ENCODE data around the gene TIMD4. TPM values are rescaled to one million over a fixed set of nuclear protein-coding genes. Genes with fewer than 3 reads are reported as not detected.
A peak's percentile ranks its signal among the peaks of the same experiment; 100 is the strongest.

Gene TIMD4
- total RNA-seq (2022) = not detected in 2 replicates
- percentile 20 among the genes with signal in this experiment for Bru-seq, nascent RNA
- BruChase-seq, experiment 1, labeled RNA remaining after a 6-hour chase = percentile 29 among the genes with signal in this experiment
- percentile 27 among the genes with signal in this experiment for BruChase-seq, experiment 2, labeled RNA remaining after a 2-hour chase
- long read RNA-seq = 0 reads

DNA sequence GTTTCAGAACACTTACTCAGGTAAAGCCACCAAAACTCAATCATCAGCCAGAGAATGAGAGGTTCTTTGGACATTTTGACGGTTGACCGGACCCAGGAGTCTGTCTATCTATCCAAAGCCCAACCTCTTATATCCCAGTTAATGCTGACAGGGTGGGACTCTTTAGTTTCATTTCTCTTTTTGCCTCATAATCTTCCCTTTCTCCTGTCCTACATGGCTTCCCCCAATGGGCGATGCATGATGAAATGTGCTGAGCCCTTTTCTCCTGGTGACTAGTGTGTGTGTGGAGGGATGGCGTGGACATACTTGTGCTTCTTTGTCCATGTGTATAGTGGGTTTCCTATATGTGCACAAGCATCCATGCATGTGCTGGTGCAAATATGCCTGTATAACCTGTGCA is at the start of gene TIMD4:
TSS of gene TIMD4 (minus strand) at position 102 of the 400 bp plus-strand sequence. CDS start at position 74, 28 bp downstream.
- no peak within 1 kb of the TSS for H3K27ac Mint-ChIP-seq (ENCODE audit: unreplicated experiment)
- H3K27me3 Mint-ChIP-seq (ENCODE audit: unreplicated experiment) = no peaks in the 10 kb centered on the region
- H3K9me3 Mint-ChIP-seq (ENCODE audit: low read depth, unreplicated experiment) = peaks cover 6% of the 10 kb centered on the region
- no TSS peak for BruUV-seq (replicated peaks)
- TF ChIP-seq CTCF (IDR thresholded peaks at IDR 0.05; ENCODE audit: unreplicated experiment) = no peak
- intact Hi-C loops (cut with micrococcal nuclease; ENCODE audit: unreplicated experiment) = no loop called here
- H3K4me1 Mint-ChIP-seq (ENCODE audit: low read depth, unreplicated experiment) = no peaks in the 10 kb centered on the region
- CTCF ChIA-PET = no interaction called here
- no peaks in the 10 kb centered on the region for H3K36me3 Mint-ChIP-seq (ENCODE audit: insufficient read depth, unreplicated experiment)
- DNase-seq = no peak
- no peak within 1 kb of the TSS for H3K4me3 Mint-ChIP-seq (ENCODE audit: low read depth, unreplicated experiment)

GRCh38 chr5:157006262-157006661 is 43.2 kb upstream of the TIMD4 start:
- H3K4me1 Mint-ChIP-seq (ENCODE audit: low read depth, unreplicated experiment) = peaks cover 14% of the 10 kb centered on the region

DNA sequence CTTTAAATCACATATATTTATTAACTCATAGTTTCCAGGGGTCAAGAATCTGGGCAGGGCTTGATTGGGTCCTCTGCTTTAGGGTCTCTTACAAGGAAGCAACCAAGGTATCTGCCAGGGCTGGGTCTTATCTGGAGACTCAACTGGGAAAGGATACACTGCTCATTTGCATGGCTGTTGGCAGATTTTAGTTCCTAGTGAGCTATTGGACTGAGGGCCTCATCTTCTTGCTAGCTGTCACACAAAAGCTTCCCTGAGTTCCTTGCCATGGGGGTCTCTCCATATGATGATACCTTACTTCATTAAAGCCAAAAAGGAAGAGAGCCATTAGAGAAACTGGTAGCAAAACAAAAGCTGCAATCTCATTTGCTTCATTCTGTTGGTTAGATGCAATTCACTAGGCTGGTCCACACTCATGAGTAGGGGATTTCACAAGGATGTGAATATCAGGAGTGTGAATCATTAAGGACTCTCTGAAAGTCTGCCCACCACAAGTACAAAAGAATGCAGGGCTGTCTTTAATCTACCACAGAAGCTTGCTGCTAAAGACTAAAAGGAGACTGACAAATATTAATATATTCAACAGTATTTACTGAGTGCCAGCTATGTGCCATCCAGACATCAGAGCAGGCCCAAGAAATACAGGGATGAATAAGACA is 42.0 kb upstream of the TIMD4 start:
- intact Hi-C loops (cut with micrococcal nuclease; ENCODE audit: unreplicated experiment) = no loop called here
- no peak for DNase-seq
- H3K27me3 Mint-ChIP-seq (ENCODE audit: unreplicated experiment) = no peaks in the 10 kb centered on the region
- H3K4me1 Mint-ChIP-seq (ENCODE audit: low read depth, unreplicated experiment) = peaks cover 14% of the 10 kb centered on the region
- H3K27ac Mint-ChIP-seq (ENCODE audit: unreplicated experiment) = no peak overlapping the region
- H3K4me3 Mint-ChIP-seq (ENCODE audit: low read depth, unreplicated experiment) = no peak overlapping the region
- TF ChIP-seq CTCF (IDR thresholded peaks at IDR 0.05; ENCODE audit: unreplicated experiment) = no peak
- H3K9me3 Mint-ChIP-seq (ENCODE audit: low read depth, unreplicated experiment) = peaks cover 13% of the 10 kb centered on the region
- CTCF ChIA-PET = interaction anchor here (0.6 kb wide), 1 partner anchor 26 kb away, joined by 6 read pairs; no protein-coding TSS in a partner anchor
- no TSS peak for BruUV-seq (replicated peaks)
- H3K36me3 Mint-ChIP-seq (ENCODE audit: insufficient read depth, unreplicated experiment) = no peaks in the 10 kb centered on the region

More at GRCh38 chr5:157006262-157006661, 43.2 kb upstream of the TIMD4 start:
- H3K4me3 Mint-ChIP-seq (ENCODE audit: low read depth, unreplicated experiment) = no peak overlapping the region
- H3K36me3 Mint-ChIP-seq (ENCODE audit: insufficient read depth, unreplicated experiment) = no peaks in the 10 kb centered on the region
- DNase-seq = no peak
- no peaks in the 10 kb centered on the region for H3K27me3 Mint-ChIP-seq (ENCODE audit: unreplicated experiment)
- no TSS peak for BruUV-seq (replicated peaks)
- intact Hi-C loops (cut with micrococcal nuclease; ENCODE audit: unreplicated experiment) = no loop called here
- peaks cover 8% of the 10 kb centered on the region for H3K9me3 Mint-ChIP-seq (ENCODE audit: low read depth, unreplicated experiment)
- CTCF ChIA-PET = interaction anchor here (0.6 kb wide), 1 partner anchor 49 kb away, joined by 4 read pairs; no protein-coding TSS in a partner anchor
- no peak overlapping the region for H3K27ac Mint-ChIP-seq (ENCODE audit: unreplicated experiment)
- TF ChIP-seq CTCF (IDR thresholded peaks at IDR 0.05; ENCODE audit: unreplicated experiment) = no peak

DNA sequence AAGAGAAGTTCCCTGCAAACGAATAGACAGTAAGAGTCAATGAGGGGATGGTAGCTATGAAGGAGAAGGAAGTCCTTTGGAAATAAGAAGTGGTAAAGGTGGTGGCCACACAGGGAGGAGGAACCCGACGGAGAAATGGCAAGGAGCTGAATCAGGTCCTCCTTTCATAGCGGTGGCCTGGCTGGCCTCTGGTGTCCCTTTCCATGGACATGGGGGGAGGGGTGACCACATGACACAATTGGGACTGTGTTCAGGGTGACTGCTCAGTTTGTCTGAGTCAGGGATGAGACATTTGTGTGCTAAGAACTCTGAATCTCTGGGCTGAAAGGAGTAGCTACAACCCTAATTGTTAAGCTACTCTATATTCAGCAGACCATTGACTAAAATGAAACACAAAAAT is 28.7 kb upstream of the TIMD4 start:
- Mint-ChIP-seq H3K4me3 (ENCODE audit: low read depth, unreplicated experiment) (no peak overlapping the region), H3K27ac (ENCODE audit: unreplicated experiment) (no peak overlapping the region), H3K9me3 (ENCODE audit: low read depth, unreplicated experiment) (peaks cover 4% of the 10 kb centered on the region), H3K27me3 (ENCODE audit: unreplicated experiment) (no peaks in the 10 kb centered on the region), H3K4me1 (ENCODE audit: low read depth, unreplicated experiment) (no peaks in the 10 kb centered on the region), H3K36me3 (ENCODE audit: insufficient read depth, unreplicated experiment) (no peaks in the 10 kb centered on the region)
- no peak for TF ChIP-seq CTCF (IDR thresholded peaks at IDR 0.05; ENCODE audit: unreplicated experiment)
- DNase-seq = peak; percentile 10
- intact Hi-C loops (cut with micrococcal nuclease; ENCODE audit: unreplicated experiment) = no loop called here
- BruUV-seq (replicated peaks) = no TSS peak
- CTCF ChIA-PET = no interaction called here
